ENCODE data around the gene SYDE1. TPM values are rescaled to one million over a fixed set of nuclear protein-coding genes. Genes with fewer than 3 reads are reported as not detected.
"Not testable (repeated sequence)": the region's sequence is repeated elsewhere in the genome, so short reads cannot be mapped to it uniquely, and the experiment has no call there.

The SYDE1 gene
- total RNA-seq, 3 donors from 2014 or later, result 3.8 to 32.5 (median 4.1) TPM

- intact Hi-C loops (cut with DNase I, micrococcal nuclease), result loop anchor here in 1 of 2 donors (10.0 kb wide), 1 partner anchor 459 kb away; no protein-coding TSS in a partner anchor
- DNase-seq (no peak), ATAC-seq (no peak)
- Histone ChIP-seq H3K9me3 (no peaks in the 10 kb centered on the region), H3K36me3 (ENCODE audit: low read depth) (no peaks in the 10 kb centered on the region), H3K4me1 (ENCODE audit: low read depth) (no peaks in the 10 kb centered on the region), H3K4me3 (no peak overlapping the region)
- no peak for TF ChIP-seq CTCF (IDR thresholded peaks at IDR 0.05)
Measured at GRCh38 chr19:15096223-15096622, 11.0 kb upstream of the SYDE1 start.

GRCh38 chr19:15097980-15098379, 9.2 kb upstream of the SYDE1 start:
- H3K4me1 ChIP-seq (ENCODE audit: low read depth); H3K36me3 ChIP-seq (ENCODE audit: low read depth); H3K4me3 ChIP-seq; ATAC-seq; H3K9me3 ChIP-seq; DNase-seq: not testable (repeated sequence)
- intact Hi-C loops (cut with DNase I, micrococcal nuclease), result loop anchor here in 1 of 2 donors (10.0 kb wide), 1 partner anchor 457 kb away; no protein-coding TSS in a partner anchor

GRCh38 chr19:15098460-15098859, 8.7 kb upstream of the SYDE1 start:
- Histone ChIP-seq H3K9me3 (peaks cover 2% of the 10 kb centered on the region), H3K4me3 (no peak overlapping the region), H3K4me1 (ENCODE audit: low read depth) (no peaks in the 10 kb centered on the region), H3K36me3 (ENCODE audit: low read depth) (no peaks in the 10 kb centered on the region)
- intact Hi-C loops (cut with DNase I, micrococcal nuclease), result loop anchor here in 1 of 2 donors (10.0 kb wide), 1 partner anchor 456 kb away; no protein-coding TSS in a partner anchor
- DNase-seq (no peak), ATAC-seq (no peak)
- no peak for TF ChIP-seq CTCF (IDR thresholded peaks at IDR 0.05)

- no peak for TF ChIP-seq CTCF (IDR thresholded peaks at IDR 0.05)
- no peak for ATAC-seq
- intact Hi-C loops (cut with DNase I, micrococcal nuclease), result loop anchor here in 1 of 2 donors (10.0 kb wide), 1 partner anchor 456 kb away; no protein-coding TSS in a partner anchor
Measured at GRCh38 chr19:15099017-15099582, 8.1 kb upstream of the SYDE1 start.

GRCh38 chr19:15101479-15102082, 5.6 kb upstream of the SYDE1 start:
- intact Hi-C loops (cut with DNase I, micrococcal nuclease), result loop anchor here in 1 of 2 donors (2.0 kb wide), 1 partner anchor 49 kb away; no protein-coding TSS in a partner anchor
- ATAC-seq (peak; percentile 74), DNase-seq (peak in 1 of 3 donors; percentile 74)
- H3K4me1 ChIP-seq (ENCODE audit: low read depth), result no peaks in the 10 kb centered on the region
- peaks cover 12% of the 10 kb centered on the region for H3K9me3 ChIP-seq
- H3K4me3 ChIP-seq, result no peak overlapping the region
- H3K36me3 ChIP-seq (ENCODE audit: low read depth), result no peaks in the 10 kb centered on the region
- TF ChIP-seq CTCF (IDR thresholded peaks at IDR 0.05), result peak; percentile 40

More at GRCh38 chr19:15099017-15099582, 8.1 kb upstream of the SYDE1 start:
- peaks cover 8% of the 10 kb centered on the region for H3K9me3 ChIP-seq
- no peaks in the 10 kb centered on the region for H3K36me3 ChIP-seq (ENCODE audit: low read depth)
- no peak for DNase-seq
- H3K4me3 ChIP-seq, result no peak overlapping the region
- H3K4me1 ChIP-seq (ENCODE audit: low read depth), result no peaks in the 10 kb centered on the region

GRCh38 chr19:15104003-15104402, 3.2 kb upstream of the SYDE1 start:
- peaks cover 12% of the 10 kb centered on the region for H3K9me3 ChIP-seq
- no peaks in the 10 kb centered on the region for H3K36me3 ChIP-seq (ENCODE audit: low read depth)
- intact Hi-C loops (cut with DNase I, micrococcal nuclease), result no loop called here
- ATAC-seq (no peak), DNase-seq (no peak)
- no peak overlapping the region for H3K4me3 ChIP-seq
- no peaks in the 10 kb centered on the region for H3K4me1 ChIP-seq (ENCODE audit: low read depth)
- no peak for TF ChIP-seq CTCF (IDR thresholded peaks at IDR 0.05)

Measured in mucosa of descending colon (tissue), 3 donors.